Esophagus muscularis mucosa (tissue), 4 donors: Measurements from ENCODE around the gene ALAS2. TPM values are rescaled to one million over a fixed set of nuclear protein-coding genes. Genes with fewer than 3 reads are reported as not detected.

Source experiments
- DNase-seq: peaks from one replicate; pipeline ENCODE4 v3.0.0-alpha.2; 2017; ENCODE audit errors: extremely low spot score
- H3K27ac ChIP-seq, 4 donors: fragments of 200-600 bp; sonication (generic); replicated peaks in 1 of 4; 1 replicate in 3 of 4; 2 replicates in 1 of 4; pipeline ENCODE4 v1.5.1; 2016 to 2019; ENCODE audit warnings: mild to moderate bottlenecking in 1 of 4
- H3K27me3 ChIP-seq, 4 donors: fragments of 200-600 bp; sonication (generic); one replicate each; pipeline versions ENCODE4 v1.5.1 to v1.6.0; 2016 to 2019
- H3K36me3 ChIP-seq, 4 donors: fragments of 200-600 bp; sonication (generic); one replicate each; pipeline ENCODE4 v1.5.1; 2016 to 2019
- H3K4me1 ChIP-seq, 4 donors: fragments of 200-600 bp; sonication (generic); one replicate each; pipeline ENCODE4 v1.5.1; 2016 to 2019
- H3K4me3 ChIP-seq, 4 donors: fragments of 200-600 bp; sonication (generic); 1 replicate in 2 of 4; 2 replicates in 2 of 4; pipeline ENCODE4 v1.5.1; 2016 to 2019; ENCODE audit warnings: mild to moderate bottlenecking in 4 of 4, moderate library complexity in 1 of 4
- H3K9me3 ChIP-seq, 4 donors: fragments of 200-600 bp; sonication (generic); 1 replicate in 3 of 4; 2 replicates in 1 of 4; pipeline ENCODE4 v1.5.1; 2016 to 2019
- EP300 ChIP-seq: sonication (generic); formaldehyde crosslinking; IDR thresholded peaks from one replicate; pipeline ENCODE4 v1.6.1; 2017; ENCODE audit warnings: antibody characterized with exemption
- POLR2A ChIP-seq: fragments of 450-650 bp; IDR thresholded peaks from one replicate; pipeline ENCODE4 v1.6.1; 2017; ENCODE audit warnings: antibody characterized with exemption, moderate library complexity, mild to moderate bottlenecking, low read depth
- POLR2AphosphoS5 ChIP-seq, 2 donors: sonication (generic); formaldehyde crosslinking; IDR thresholded peaks; one replicate each; pipeline ENCODE4 v1.6.1; 2017; ENCODE audit warnings: antibody characterized with exemption in 2 of 2
- WGBS: methylation state at CpG from one replicate; pipeline ENCODE4 v1.1.5; 2018; 5-methylcytosine and 5-hydroxymethylcytosine counted together
- intact Hi-C: fragments of 100-400 bp; cut with DNase I; formaldehyde crosslinking; loops from one replicate; pipeline ENCODE4 v1.15.1; 2023
- total RNA-seq, 4 donors: library from RNA; depleted of rRNA; stranded (reverse); fragments of >200 nt; gene quantifications; one replicate each; pipeline versions ENCODE4 v1.1.0 to v1.2.1, GENCODE V29; 2016
- TF ChIP-seq, protein P1 (sequence below), 3 experiments: fragments of 200-600 bp in 2 of 3; fragments of 450-650 bp in 1 of 3; sonication (generic) in 2 of 3; IDR thresholded peaks; one replicate each; pipeline ENCODE4 v1.5.1; 2017 to 2019; ENCODE audit warnings: antibody characterized with exemption in 3 of 3, mild to moderate bottlenecking in 2 of 3, moderate library complexity in 1 of 3

Gene ALAS2
- total RNA-seq, 4 donors from 2014 or later: 1.9 to 30.6 (median 3.5) TPM; not detected in 1

DNA sequence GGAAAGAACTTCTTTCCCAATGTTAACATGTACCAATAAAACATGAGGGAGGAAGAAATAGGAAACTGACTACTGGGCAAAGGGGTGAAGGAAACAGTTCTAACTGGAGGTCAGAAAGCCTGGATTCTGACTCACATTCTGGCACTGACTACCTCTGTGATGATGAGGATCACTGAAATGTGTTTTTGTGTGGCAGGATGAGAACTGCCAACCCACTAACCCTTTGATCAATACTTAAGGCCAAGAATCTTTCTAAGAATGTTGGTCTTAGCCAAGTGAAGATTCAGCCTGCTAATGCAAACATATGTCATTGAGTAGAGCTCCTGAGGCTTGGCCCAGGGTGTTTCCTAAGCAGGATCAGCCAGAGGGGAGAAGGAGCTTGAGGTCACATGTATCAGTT, 4.6 kb downstream of the ALAS2 start:
- Histone ChIP-seq H3K9me3 (no peaks in the 10 kb centered on the region), H3K27ac (no peak overlapping the region), H3K4me3 (no peak overlapping the region), H3K4me1 (no peaks in the 10 kb centered on the region), H3K27me3 (no peaks in the 10 kb centered on the region), H3K36me3 (no peaks in the 10 kb centered on the region)
- DNase-seq: no peak
- TF ChIP-seq POLR2AphosphoS5 (IDR thresholded peaks at IDR 0.05) (no peak), EP300 (no peak), POLR2A (no peak)
- TF ChIP-seq, protein P1, sequence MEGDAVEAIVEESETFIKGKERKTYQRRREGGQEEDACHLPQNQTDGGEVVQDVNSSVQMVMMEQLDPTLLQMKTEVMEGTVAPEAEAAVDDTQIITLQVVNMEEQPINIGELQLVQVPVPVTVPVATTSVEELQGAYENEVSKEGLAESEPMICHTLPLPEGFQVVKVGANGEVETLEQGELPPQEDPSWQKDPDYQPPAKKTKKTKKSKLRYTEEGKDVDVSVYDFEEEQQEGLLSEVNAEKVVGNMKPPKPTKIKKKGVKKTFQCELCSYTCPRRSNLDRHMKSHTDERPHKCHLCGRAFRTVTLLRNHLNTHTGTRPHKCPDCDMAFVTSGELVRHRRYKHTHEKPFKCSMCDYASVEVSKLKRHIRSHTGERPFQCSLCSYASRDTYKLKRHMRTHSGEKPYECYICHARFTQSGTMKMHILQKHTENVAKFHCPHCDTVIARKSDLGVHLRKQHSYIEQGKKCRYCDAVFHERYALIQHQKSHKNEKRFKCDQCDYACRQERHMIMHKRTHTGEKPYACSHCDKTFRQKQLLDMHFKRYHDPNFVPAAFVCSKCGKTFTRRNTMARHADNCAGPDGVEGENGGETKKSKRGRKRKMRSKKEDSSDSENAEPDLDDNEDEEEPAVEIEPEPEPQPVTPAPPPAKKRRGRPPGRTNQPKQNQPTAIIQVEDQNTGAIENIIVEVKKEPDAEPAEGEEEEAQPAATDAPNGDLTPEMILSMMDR (IDR thresholded peaks at IDR 0.05): no peak
- intact Hi-C loops: no loop called here

DNA sequence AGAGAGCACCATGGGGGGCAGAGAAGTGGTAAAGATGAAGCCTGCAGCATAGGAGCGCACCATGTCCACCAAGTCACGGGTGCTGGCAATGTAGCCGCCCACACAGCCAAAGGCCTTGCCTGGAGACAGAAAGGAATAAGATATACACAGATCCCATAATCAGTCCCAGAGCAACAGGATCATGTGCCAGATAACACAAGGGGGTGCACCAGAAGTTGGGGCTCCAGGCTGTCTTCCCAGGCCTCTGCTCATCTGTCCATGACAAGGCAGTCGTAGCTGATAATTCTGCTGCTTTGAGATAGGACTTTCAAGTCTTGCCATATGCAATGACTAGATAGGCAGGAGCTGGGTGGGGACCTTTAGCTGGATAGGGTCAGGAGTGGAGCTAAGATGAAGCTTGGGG, 15.9 kb downstream of the ALAS2 start:
- Histone ChIP-seq H3K27me3 (no peaks in the 10 kb centered on the region), H3K4me3 (no peak overlapping the region), H3K9me3 (no peaks in the 10 kb centered on the region), H3K27ac (no peak overlapping the region), H3K36me3 (no peaks in the 10 kb centered on the region), H3K4me1 (no peaks in the 10 kb centered on the region)
- no peak for DNase-seq
- TF ChIP-seq POLR2AphosphoS5 (IDR thresholded peaks at IDR 0.05) (no peak), POLR2A (no peak), EP300 (no peak)
- TF ChIP-seq, protein P1 (IDR thresholded peaks at IDR 0.05): no peak
- intact Hi-C loops: no loop called here
- 86% methylated on average over 4 of the region's 4 CpGs for WGBS

DNA sequence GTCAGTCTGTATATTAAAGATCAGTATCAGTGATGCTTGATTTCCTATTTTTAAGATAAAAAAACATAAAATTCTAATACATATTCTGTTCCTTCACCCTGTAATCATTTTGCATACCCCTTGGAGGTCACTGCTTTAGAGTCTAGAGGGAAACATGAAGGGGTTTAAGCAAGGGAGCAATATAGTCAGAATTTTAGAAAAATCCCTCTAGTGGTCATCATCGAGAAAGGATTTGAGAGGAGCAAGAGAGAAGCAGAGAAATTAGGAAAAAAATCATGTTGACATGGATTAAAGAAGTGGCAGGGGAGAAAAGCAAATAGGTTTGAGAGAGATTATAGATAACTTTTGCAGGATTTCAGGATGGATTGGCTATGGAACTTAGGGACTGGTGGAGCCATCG, 19.5 kb downstream of the ALAS2 start:
- TF ChIP-seq, protein P1 (IDR thresholded peaks at IDR 0.05): no peak
- TF ChIP-seq POLR2AphosphoS5 (IDR thresholded peaks at IDR 0.05) (no peak), POLR2A (no peak), EP300 (no peak)
- H3K36me3 ChIP-seq: peaks cover 0 to 11% (median 4%) of the 10 kb centered on the region in 4 donors
- WGBS: 42% methylated on average over 2 of the region's 2 CpGs
- H3K4me1 ChIP-seq: peaks cover 0 to 4% (median 2%) of the 10 kb centered on the region in 4 donors
- no peaks in the 10 kb centered on the region for H3K27me3 ChIP-seq
- H3K9me3 ChIP-seq: no peaks in the 10 kb centered on the region
- intact Hi-C loops: no loop called here
- no peak overlapping the region for H3K27ac ChIP-seq
- DNase-seq: no peak
- H3K4me3 ChIP-seq: no peak overlapping the region

DNA sequence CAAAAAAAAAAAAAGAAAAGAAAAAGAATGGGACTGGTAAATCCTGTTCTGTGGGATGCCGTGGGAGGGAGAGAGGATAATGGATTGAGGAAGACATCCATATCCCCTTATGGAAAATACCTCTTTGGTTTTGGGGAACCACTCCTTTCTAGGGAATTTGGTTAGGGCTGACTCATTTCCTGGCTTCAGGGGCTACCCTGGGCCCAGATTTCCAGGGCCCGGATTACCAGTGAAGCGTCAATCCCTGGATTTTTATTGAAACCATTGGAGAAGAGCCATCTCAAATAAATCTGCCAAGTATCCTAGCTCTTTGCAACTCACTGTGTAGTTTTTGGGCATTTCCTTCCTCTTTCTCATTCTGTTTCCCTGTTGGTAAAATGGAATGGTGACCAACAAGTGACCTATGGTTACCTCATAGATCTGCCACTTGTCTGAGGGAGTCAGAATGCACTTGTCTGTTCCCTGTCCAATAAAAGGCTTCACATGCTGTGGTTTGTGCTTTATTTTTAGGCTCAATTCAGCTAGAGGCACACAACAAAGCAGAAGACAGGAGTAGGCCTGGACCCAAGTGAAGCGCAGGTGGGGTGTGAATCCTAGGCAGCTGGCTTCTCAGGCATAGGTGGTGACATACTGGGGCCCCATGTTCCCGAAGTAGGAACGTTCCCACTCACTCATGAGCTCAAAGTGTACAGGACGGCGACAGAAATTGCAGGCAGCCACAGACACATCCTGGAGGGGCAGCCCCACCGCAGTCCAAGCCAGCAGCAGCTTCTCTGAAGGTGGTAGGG, 22.0 kb downstream of the ALAS2 start:
- Histone ChIP-seq H3K4me1 (peaks cover 0 to 4% (median 2%) of the 10 kb centered on the region in 4 donors), H3K4me3 (no peak overlapping the region), H3K27ac (no peak overlapping the region), H3K27me3 (no peaks in the 10 kb centered on the region), H3K9me3 (no peaks in the 10 kb centered on the region), H3K36me3 (peaks cover 3 to 35% (median 20%) of the 10 kb centered on the region in 4 donors)
- no peak for TF ChIP-seq POLR2AphosphoS5 (IDR thresholded peaks at IDR 0.05)
- TF ChIP-seq, protein P1 (IDR thresholded peaks at IDR 0.05): no peak
- no peak for TF ChIP-seq POLR2A
- TF ChIP-seq EP300: no peak
- no peak for DNase-seq
- WGBS: 54% methylated on average over 9 of the region's 9 CpGs
- intact Hi-C loops: loop anchor here (10.0 kb wide), 1 partner anchor 146 kb away; no protein-coding TSS in a partner anchor

DNA sequence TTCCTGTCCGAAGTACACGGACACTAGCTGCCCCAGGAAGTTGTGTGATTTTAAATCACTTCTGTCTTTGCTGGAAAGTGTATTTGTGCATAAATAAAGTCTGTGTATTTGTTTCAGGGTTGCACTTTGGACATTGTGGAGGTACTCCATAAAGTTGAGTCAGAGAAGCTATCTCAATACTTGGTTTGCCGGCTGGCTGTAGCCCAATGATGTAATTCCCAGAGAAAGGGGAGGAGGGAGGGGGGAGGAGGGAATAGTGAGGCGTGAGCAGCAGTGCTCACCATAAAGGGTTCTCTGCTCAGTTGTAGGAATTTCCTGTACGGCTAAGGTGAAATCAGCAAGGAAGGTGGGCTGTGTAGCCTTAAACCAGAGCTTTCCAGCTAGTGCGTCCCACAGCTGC, 23.1 kb downstream of the ALAS2 start:
- Histone ChIP-seq H3K27me3 (no peaks in the 10 kb centered on the region), H3K27ac (no peak overlapping the region), H3K9me3 (no peaks in the 10 kb centered on the region), H3K4me1 (peaks cover 0 to 4% (median 2%) of the 10 kb centered on the region in 4 donors), H3K4me3 (no peak overlapping the region), H3K36me3 (peaks cover 5 to 46% (median 24%) of the 10 kb centered on the region in 4 donors)
- TF ChIP-seq, protein P1 (IDR thresholded peaks at IDR 0.05): no peak
- no peak for TF ChIP-seq POLR2A
- no peak for TF ChIP-seq POLR2AphosphoS5 (IDR thresholded peaks at IDR 0.05)
- TF ChIP-seq EP300: no peak
- WGBS: 67% methylated on average over 6 of the region's 6 CpGs
- DNase-seq: no peak
- intact Hi-C loops: loop anchor here (10.0 kb wide), 1 partner anchor 147 kb away; no protein-coding TSS in a partner anchor
